Stimulated activated CD4-positive, alpha-beta T cell treated with anti-CD3 and anti-CD28 coated beads, TNF-alpha, amount 100 ng/mL, for 48 hours (primary cell): Measurements from ENCODE around the gene ADGRG6.
"Not testable (repeated sequence)": the region's sequence is repeated elsewhere in the genome, so short reads cannot be mapped to it uniquely, and the experiment has no call there.

Source experiments
- DNase-seq, 3 donors: peaks; one replicate each; pipeline ENCODE4 v3.0.0-alpha.2; 2020; ENCODE audit warnings: low read depth in 3 of 3

Gene ADGRG6

GRCh38 chr6:142409794-142410193 is 108.0 kb downstream of the ADGRG6 start:
- DNase-seq: no peak

- no peak for DNase-seq
Observed at GRCh38 chr6:142411145-142411544, 109.3 kb downstream of the ADGRG6 start.

GRCh38 chr6:142412241-142412640 is 110.4 kb downstream of the ADGRG6 start:
- no peak for DNase-seq

GRCh38 chr6:142412658-142413057 is 110.9 kb downstream of the ADGRG6 start:
- DNase-seq: no peak

- no peak for DNase-seq
Observed at GRCh38 chr6:142413111-142413510, 111.3 kb downstream of the ADGRG6 start.

- no peak for DNase-seq
Observed at GRCh38 chr6:142414462-142415250, 112.8 kb downstream of the ADGRG6 start.

- DNase-seq: no peak
Observed at GRCh38 chr6:142416179-142416578, 114.4 kb downstream of the ADGRG6 start.

- no peak for DNase-seq
Observed at GRCh38 chr6:142416686-142417085, 114.9 kb downstream of the ADGRG6 start.

GRCh38 chr6:142417331-142417750 is 115.5 kb downstream of the ADGRG6 start:
- DNase-seq: no peak

- DNase-seq: no peak
Observed at GRCh38 chr6:142419071-142419470, 117.3 kb downstream of the ADGRG6 start.

- DNase-seq: no peak
Observed at GRCh38 chr6:142420802-142421201, 119.0 kb downstream of the ADGRG6 start.

- DNase-seq: no peak
Observed at GRCh38 chr6:142421285-142422117, 119.7 kb downstream of the ADGRG6 start.

- DNase-seq: not testable (repeated sequence)
Observed at GRCh38 chr6:142426444-142427132, 124.8 kb downstream of the ADGRG6 start.

- DNase-seq: not testable (repeated sequence)
Observed at GRCh38 chr6:142428468-142428867, 126.7 kb downstream of the ADGRG6 start.

GRCh38 chr6:142429195-142429594 is 127.4 kb downstream of the ADGRG6 start:
- no peak for DNase-seq

- DNase-seq: no peak
Observed at GRCh38 chr6:142433419-142433818, 131.6 kb downstream of the ADGRG6 start.

- DNase-seq: no peak
Observed at GRCh38 chr6:142438898-142439297, 137.1 kb downstream of the ADGRG6 start.

GRCh38 chr6:142440600-142441293 is 138.9 kb downstream of the ADGRG6 start:
- DNase-seq: no peak

- no peak for DNase-seq
Observed at GRCh38 chr6:142441716-142442115, 139.9 kb downstream of the ADGRG6 start.

- no peak for DNase-seq
Observed at GRCh38 chr6:142443102-142443501, 141.3 kb downstream of the ADGRG6 start.

GRCh38 chr6:142443532-142443931 is 141.7 kb downstream of the ADGRG6 start:
- no peak for DNase-seq

- DNase-seq: no peak
Observed at GRCh38 chr6:142444376-142444775, 142.6 kb downstream of the ADGRG6 start.
